CD14-positive monocyte (primary cell): Measurements from ENCODE around the gene ITPR3. TPM values are rescaled to one million over a fixed set of nuclear protein-coding genes. Genes with fewer than 3 reads are reported as not detected.

Experiments
- DNase-seq, 3 donors: peaks; one replicate each; pipeline ENCODE4 v3.0.0-alpha.2; 2011 to 2022
- H2AFZ ChIP-seq: 2 replicates; pipeline ENCODE4 v1.6.0; 2012; ENCODE audit warnings: mild to moderate bottlenecking, low read depth, low read length, inconsistent platforms; ENCODE audit not compliant: insufficient read depth, poor library complexity, severe bottlenecking
- H3K27ac ChIP-seq, 2 donors: 1 replicate in 1 of 2; 2 replicates in 1 of 2; pipeline ENCODE4 v1.5.1; 2012 to 2013; ENCODE audit warnings: low read length in 2 of 2, control low read depth in 1 of 2, inconsistent platforms in 1 of 2, low read depth in 1 of 2, mild to moderate bottlenecking in 1 of 2
- H3K27me3 ChIP-seq, 2 donors: one replicate each; pipeline versions ENCODE4 v1.6.0 to v1.6.1; 2011 to 2013; ENCODE audit warnings: low read length in 2 of 2; ENCODE audit not compliant: control insufficient read depth in 2 of 2, insufficient read depth in 2 of 2
- H3K36me3 ChIP-seq, 2 donors: replicated peaks in 1 of 2; 1 replicate in 1 of 2; 2 replicates in 1 of 2; pipeline versions ENCODE4 v1.5.1 to v1.6.1; 2012 to 2013; ENCODE audit warnings: low read length in 2 of 2, control low read depth in 1 of 2, inconsistent platforms in 1 of 2, mild to moderate bottlenecking in 1 of 2; ENCODE audit not compliant: insufficient read depth in 2 of 2, control insufficient read depth in 1 of 2
- H3K4me1 ChIP-seq, 2 donors: 1 replicate in 1 of 2; 2 replicates in 1 of 2; pipeline versions ENCODE4 v1.5.1 to v1.6.1; 2012 to 2013; ENCODE audit warnings: low read length in 2 of 2, control low read depth in 1 of 2, inconsistent platforms in 1 of 2, mild to moderate bottlenecking in 1 of 2, moderate library complexity in 1 of 2; ENCODE audit not compliant: insufficient read depth in 2 of 2, control insufficient read depth in 1 of 2
- H3K4me2 ChIP-seq: replicated peaks from 2 replicates; pipeline ENCODE3; 2012; ENCODE audit warnings: low read length, moderate library complexity, mild to moderate bottlenecking; ENCODE audit not compliant: poor library complexity, severe bottlenecking; ENCODE audit errors: extremely low read depth
- H3K4me3 ChIP-seq, 3 experiments: fragments of 200-600 bp in 1 of 3; sonication (generic) in 1 of 3; replicated peaks in 1 of 3; 1 replicate in 2 of 3; 2 replicates in 1 of 3; pipeline ENCODE4 v1.5.1; 2011 to 2013; ENCODE audit warnings: low read length in 3 of 3, mild to moderate bottlenecking in 3 of 3, control low read depth in 2 of 3, low read depth in 2 of 3, inconsistent platforms in 1 of 3, moderate library complexity in 1 of 3
- H3K79me2 ChIP-seq: 2 replicates; pipeline ENCODE4 v1.6.0; 2012; ENCODE audit warnings: mild to moderate bottlenecking, control low read depth, inconsistent platforms, low read length, moderate library complexity; ENCODE audit not compliant: insufficient read depth
- H3K9ac ChIP-seq: 2 replicates; pipeline ENCODE4 v1.6.0; 2017; ENCODE audit warnings: low read length, mild to moderate bottlenecking; ENCODE audit not compliant: insufficient read depth, poor library complexity, severe bottlenecking
- H3K9me3 ChIP-seq, 2 donors: replicated peaks in 1 of 2; 1 replicate in 1 of 2; 2 replicates in 1 of 2; pipeline versions ENCODE4 v1.5.1 to v1.6.1; 2012 to 2013; ENCODE audit warnings: low read length in 2 of 2, control low read depth in 1 of 2; ENCODE audit not compliant: control insufficient read depth in 1 of 2, insufficient read depth in 1 of 2
- H4K20me1 ChIP-seq: 2 replicates; pipeline ENCODE4 v1.6.0; 2012; ENCODE audit warnings: mild to moderate bottlenecking, low read length, control low read depth, moderate library complexity; ENCODE audit not compliant: insufficient read depth
- H3K27ac Mint-ChIP-seq, 7 donors: one replicate each; pipeline ENCODE4 v1.8.0; 2020; ENCODE audit warnings: mild to moderate bottlenecking in 7 of 7, mixed read lengths in 7 of 7, moderate library complexity in 6 of 7, inconsistent platforms in 2 of 7
- H3K27me3 Mint-ChIP-seq, 3 donors: one replicate each; pipeline ENCODE4 v1.8.0; 2021 to 2022; ENCODE audit warnings: low read depth in 3 of 3, mild to moderate bottlenecking in 3 of 3, mixed read lengths in 3 of 3, moderate library complexity in 3 of 3, inconsistent platforms in 1 of 3
- H3K36me3 Mint-ChIP-seq, 2 donors: one replicate each; pipeline ENCODE4 v1.8.0; 2020; ENCODE audit warnings: mixed read lengths in 2 of 2, inconsistent platforms in 1 of 2, mild to moderate bottlenecking in 1 of 2
- H3K4me1 Mint-ChIP-seq: one replicate; pipeline ENCODE4 v1.8.0; 2020; ENCODE audit warnings: mild to moderate bottlenecking, mixed read lengths
- H3K4me3 Mint-ChIP-seq, 2 donors: one replicate each; pipeline ENCODE4 v1.8.0; 2020; ENCODE audit warnings: mild to moderate bottlenecking in 2 of 2, mixed read lengths in 2 of 2, moderate library complexity in 1 of 2
- H3K9me3 Mint-ChIP-seq, 7 donors: one replicate each; pipeline ENCODE4 v1.8.0; 2020 to 2022; ENCODE audit warnings: mixed read lengths in 7 of 7, mild to moderate bottlenecking in 6 of 7, moderate library complexity in 6 of 7, inconsistent platforms in 2 of 7
- CTCF ChIP-seq: fragments of 200-600 bp; IDR thresholded peaks from one replicate; pipeline ENCODE4 v1.8.0; 2022; ENCODE audit warnings: antibody characterized with exemption, mild to moderate bottlenecking
- WGBS: methylation state at CpG from one replicate; pipeline ENCODE4 v1.1.5; 2013; ENCODE audit warnings: missing lambda C conversion rate; ENCODE audit not compliant: insufficient coverage; 5-methylcytosine and 5-hydroxymethylcytosine counted together
- intact Hi-C, 2 donors: fragments of 100-400 bp; cut with micrococcal nuclease; formaldehyde crosslinking; loops; one replicate each; pipeline versions ENCODE4 v1.15.0 to v1.15.1; 2023
- polyA plus RNA-seq, 3 donors: library from polyadenylated mRNA; depleted of rRNA in 1 of 3; unstranded in 2 of 3; stranded (reverse) in 1 of 3; fragments of 300-500 nt in 2 of 3; fragments of >200 nt in 1 of 3; fragmentation: Illumina TruSeq in 2 of 3; gene quantifications; 1 replicate in 2 of 3; 2 replicates in 1 of 3; pipeline ENCODE4 v1.2.3, GENCODE V29; 2012 to 2021

ITPR3 gene
- polyA plus RNA-seq, 3 donors: 1.8 TPM; not detected in 2

GRCh38 chr6:33624856-33625255 lies 3.7 kb downstream of the ITPR3 start:
- H3K36me3 Mint-ChIP-seq: peaks cover 2 to 7% of the 10 kb centered on the region in 2 donors

GRCh38 chr6:33627876-33628275 lies 6.8 kb downstream of the ITPR3 start:
- H3K27ac Mint-ChIP-seq: no peak overlapping the region
- peaks cover 3 to 5% of the 10 kb centered on the region in 2 donors for H3K4me1 ChIP-seq
- H3K36me3 ChIP-seq: no peaks in the 10 kb centered on the region
- H3K9me3 ChIP-seq: no peaks in the 10 kb centered on the region
- no peak for DNase-seq
- no peak overlapping the region for H3K9ac ChIP-seq
- no peaks in the 10 kb centered on the region for H3K79me2 ChIP-seq
- intact Hi-C loops: no loop called here
- H3K27me3 Mint-ChIP-seq: peaks cover 10 to 18% (median 14%) of the 10 kb centered on the region in 3 donors
- no peak overlapping the region for H3K4me2 ChIP-seq
- no peak overlapping the region for H3K27ac ChIP-seq
- no peak overlapping the region for H3K4me3 ChIP-seq
- no peak overlapping the region for H2AFZ ChIP-seq
- no peak for TF ChIP-seq CTCF
- peaks cover 19% of the 10 kb centered on the region for H3K4me1 Mint-ChIP-seq
- H4K20me1 ChIP-seq: no peaks in the 10 kb centered on the region
- no peak overlapping the region for H3K4me3 Mint-ChIP-seq
- H3K36me3 Mint-ChIP-seq: peaks cover 3 to 12% of the 10 kb centered on the region in 2 donors
- 100% methylated on average over 3 of the region's 5 CpGs for WGBS
- H3K27me3 ChIP-seq: peaks cover 0 to 10% of the 10 kb centered on the region in 2 donors
- H3K9me3 Mint-ChIP-seq: peaks cover 0 to 5% (median 3%) of the 10 kb centered on the region in 7 donors

More at GRCh38 chr6:33624856-33625255, 3.7 kb downstream of the ITPR3 start:
- Mint-ChIP-seq H3K27ac (no peak overlapping the region), H3K9me3 (peaks cover 0 to 4% (median 2%) of the 10 kb centered on the region in 7 donors), H3K4me1 (peaks cover 32% of the 10 kb centered on the region), H3K4me3 (no peak overlapping the region), H3K27me3 (peaks cover 14 to 34% (median 22%) of the 10 kb centered on the region in 3 donors)
- Histone ChIP-seq H3K27ac (no peak overlapping the region), H3K9ac (no peak overlapping the region), H3K4me2 (no peak overlapping the region), H3K27me3 (peaks cover 3 to 22% of the 10 kb centered on the region in 2 donors), H3K4me3 (no peak overlapping the region), H3K9me3 (no peaks in the 10 kb centered on the region), H4K20me1 (no peaks in the 10 kb centered on the region), H3K36me3 (no peaks in the 10 kb centered on the region), H2AFZ (no peak overlapping the region), H3K79me2 (no peaks in the 10 kb centered on the region), H3K4me1 (peaks cover 12 to 25% of the 10 kb centered on the region in 2 donors)
- intact Hi-C loops: no loop called here
- WGBS: 100% methylated on average over 1 of the region's 4 CpGs
- no peak for DNase-seq
- TF ChIP-seq CTCF: no peak
